ENCODE data around the gene TPRN.
A peak's percentile ranks its signal among the peaks of the same experiment; 100 is the strongest.

Gene TPRN

GRCh38 chr9:137230705-137231371, 30.3 kb upstream of the TPRN start, which contains the start of gene SLC34A3:
SLC34A3 (plus strand) TSS chr9:137230901; CDS start chr9:137231703, 802 bp downstream.
- peaks cover 0 to 5% of the 10 kb centered on the region in 2 experiments for H3K36me3 ChIP-seq (ENCODE audit: control insufficient read depth in 1 of 2, insufficient read depth in 2 of 2, low read depth in 1 of 2, low read length in 2 of 2)
- no peak within 1 kb of the TSS for H3K9ac ChIP-seq (ENCODE audit: low read length)
- no peak within 1 kb of the TSS for H3K14ac ChIP-seq (ENCODE audit: low read length in 2 of 2)
- no peak within 1 kb of the TSS for H2AK5ac ChIP-seq (ENCODE audit: low read length, severe bottlenecking)
- no peak within 1 kb of the TSS for H3K27ac ChIP-seq (ENCODE audit: low read length, poor library complexity, severe bottlenecking)
- H3K4me3 ChIP-seq (ENCODE audit: insufficient read depth in 1 of 2, low read depth in 1 of 2, low read length in 2 of 2) = no peak within 1 kb of the TSS
- peaks cover 18% of the 10 kb centered on the region for H3K4me1 ChIP-seq (ENCODE audit: control insufficient read depth, insufficient read depth, low read depth, low read length)
- no peak within 1 kb of the TSS for H4K8ac ChIP-seq (ENCODE audit: low read length)
- H2BK12ac ChIP-seq (ENCODE audit: low read length in 2 of 2) = no peak within 1 kb of the TSS
- peaks cover 1% of the 10 kb centered on the region for H3K79me1 ChIP-seq (replicated peaks; ENCODE audit: low read length, poor library complexity, severe bottlenecking)
- no peak within 1 kb of the TSS for H4K91ac ChIP-seq (ENCODE audit: low read length)
- H3K27me3 ChIP-seq (ENCODE audit: control insufficient read depth in 1 of 2, insufficient read depth in 1 of 2, low read length in 2 of 2) = peaks cover 0 to 73% of the 10 kb centered on the region in 2 experiments
- no peak for DNase-seq
- no peaks in the 10 kb centered on the region for H3K9me3 ChIP-seq (ENCODE audit: control insufficient read depth, low read length)
- H3K23ac ChIP-seq (ENCODE audit: low read length in 2 of 2) = no peak within 1 kb of the TSS
- no peak within 1 kb of the TSS for H3K4ac ChIP-seq (ENCODE audit: low read depth in 1 of 2, low read length in 2 of 2)
- H2BK5ac ChIP-seq (ENCODE audit: low read depth, low read length, poor library complexity, severe bottlenecking) = no peak within 1 kb of the TSS
- no peak within 1 kb of the TSS for H2BK120ac ChIP-seq (ENCODE audit: low read depth, low read length)
- no peak within 1 kb of the TSS for H3K18ac ChIP-seq (ENCODE audit: low read depth in 1 of 2, low read length in 2 of 2)
- no peak within 1 kb of the TSS for H2AFZ ChIP-seq (ENCODE audit: low read depth, low read length)
- H3K4me2 ChIP-seq (ENCODE audit: low read length, poor library complexity, severe bottlenecking) = no peak within 1 kb of the TSS
- WGBS = 81% methylated on average over 14 of the region's 14 CpGs
- H2BK15ac ChIP-seq (ENCODE audit: low read depth, poor library complexity, severe bottlenecking) = peak within 1 kb of the TSS; percentile 3

GRCh38 chr9:137229903-137230704, 29.6 kb upstream of the TPRN start:
- Histone ChIP-seq H4K8ac (ENCODE audit: low read length) (no peak overlapping the region), H3K27me3 (ENCODE audit: control insufficient read depth in 1 of 2, insufficient read depth in 1 of 2, low read length in 2 of 2) (peaks cover 0 to 66% of the 10 kb centered on the region in 2 experiments), H3K27ac (ENCODE audit: low read length, poor library complexity, severe bottlenecking) (no peak overlapping the region), H2BK15ac (ENCODE audit: low read depth, poor library complexity, severe bottlenecking) (peak overlapping the region; percentile 3), H3K18ac (ENCODE audit: low read depth in 1 of 2, low read length in 2 of 2) (no peak overlapping the region), H3K36me3 (ENCODE audit: control insufficient read depth in 1 of 2, insufficient read depth in 2 of 2, low read depth in 1 of 2, low read length in 2 of 2) (peaks cover 0 to 7% of the 10 kb centered on the region in 2 experiments), H3K4me2 (ENCODE audit: low read length, poor library complexity, severe bottlenecking) (no peak overlapping the region), H3K14ac (ENCODE audit: low read length in 2 of 2) (no peak overlapping the region), H2AK5ac (ENCODE audit: low read length, severe bottlenecking) (no peak overlapping the region), H3K4me3 (ENCODE audit: insufficient read depth in 1 of 2, low read depth in 1 of 2, low read length in 2 of 2) (no peak overlapping the region), H2BK120ac (ENCODE audit: low read depth, low read length) (no peak overlapping the region), H3K23ac (ENCODE audit: low read length in 2 of 2) (no peak overlapping the region), H3K9me3 (ENCODE audit: control insufficient read depth, low read length) (no peaks in the 10 kb centered on the region), H3K9ac (ENCODE audit: low read length) (no peak overlapping the region), H2BK5ac (ENCODE audit: low read depth, low read length, poor library complexity, severe bottlenecking) (no peak overlapping the region), H2AFZ (ENCODE audit: low read depth, low read length) (no peak overlapping the region), H3K79me1 (replicated peaks; ENCODE audit: low read length, poor library complexity, severe bottlenecking) (no peaks in the 10 kb centered on the region), H3K4me1 (ENCODE audit: control insufficient read depth, insufficient read depth, low read depth, low read length) (peaks cover 17% of the 10 kb centered on the region), H3K4ac (ENCODE audit: low read depth in 1 of 2, low read length in 2 of 2) (no peak overlapping the region), H2BK12ac (ENCODE audit: low read length in 2 of 2) (no peak overlapping the region), H4K91ac (ENCODE audit: low read length) (no peak overlapping the region)
- WGBS = 82% methylated on average over 30 of the region's 31 CpGs
- no peak for DNase-seq

GRCh38 chr9:137228968-137229896, 28.7 kb upstream of the TPRN start:
- Histone ChIP-seq H3K27ac (ENCODE audit: low read length, poor library complexity, severe bottlenecking) (no peak overlapping the region), H2BK120ac (ENCODE audit: low read depth, low read length) (no peak overlapping the region), H3K4me3 (ENCODE audit: insufficient read depth in 1 of 2, low read depth in 1 of 2, low read length in 2 of 2) (no peak overlapping the region), H4K91ac (ENCODE audit: low read length) (peak overlapping the region; percentile 8), H3K9me3 (ENCODE audit: control insufficient read depth, low read length) (no peaks in the 10 kb centered on the region), H2BK15ac (ENCODE audit: low read depth, poor library complexity, severe bottlenecking) (no peak overlapping the region), H3K9ac (ENCODE audit: low read length) (no peak overlapping the region), H2BK5ac (ENCODE audit: low read depth, low read length, poor library complexity, severe bottlenecking) (no peak overlapping the region), H3K4me2 (ENCODE audit: low read length, poor library complexity, severe bottlenecking) (no peak overlapping the region), H3K23ac (ENCODE audit: low read length in 2 of 2) (no peak overlapping the region), H2AFZ (ENCODE audit: low read depth, low read length) (no peak overlapping the region), H3K27me3 (ENCODE audit: control insufficient read depth in 1 of 2, insufficient read depth in 1 of 2, low read length in 2 of 2) (peaks cover 0 to 57% of the 10 kb centered on the region in 2 experiments), H4K8ac (ENCODE audit: low read length) (peak overlapping the region; percentile 9), H2AK5ac (ENCODE audit: low read length, severe bottlenecking) (no peak overlapping the region), H3K14ac (ENCODE audit: low read length in 2 of 2) (no peak overlapping the region), H2BK12ac (ENCODE audit: low read length in 2 of 2) (no peak overlapping the region), H3K4me1 (ENCODE audit: control insufficient read depth, insufficient read depth, low read depth, low read length) (peaks cover 19% of the 10 kb centered on the region), H3K79me1 (replicated peaks; ENCODE audit: low read length, poor library complexity, severe bottlenecking) (no peaks in the 10 kb centered on the region), H3K36me3 (ENCODE audit: control insufficient read depth in 1 of 2, insufficient read depth in 2 of 2, low read depth in 1 of 2, low read length in 2 of 2) (peaks cover 0 to 6% of the 10 kb centered on the region in 2 experiments), H3K4ac (ENCODE audit: low read depth in 1 of 2, low read length in 2 of 2) (no peak overlapping the region), H3K18ac (ENCODE audit: low read depth in 1 of 2, low read length in 2 of 2) (no peak overlapping the region)
- WGBS = 84% methylated on average over 27 of the region's 27 CpGs
- DNase-seq = no peak
